ENCODE results near the gene PLEKHF1.
A peak's percentile ranks its signal among the peaks of the same experiment; 100 is the strongest.

PLEKHF1 gene

DNA sequence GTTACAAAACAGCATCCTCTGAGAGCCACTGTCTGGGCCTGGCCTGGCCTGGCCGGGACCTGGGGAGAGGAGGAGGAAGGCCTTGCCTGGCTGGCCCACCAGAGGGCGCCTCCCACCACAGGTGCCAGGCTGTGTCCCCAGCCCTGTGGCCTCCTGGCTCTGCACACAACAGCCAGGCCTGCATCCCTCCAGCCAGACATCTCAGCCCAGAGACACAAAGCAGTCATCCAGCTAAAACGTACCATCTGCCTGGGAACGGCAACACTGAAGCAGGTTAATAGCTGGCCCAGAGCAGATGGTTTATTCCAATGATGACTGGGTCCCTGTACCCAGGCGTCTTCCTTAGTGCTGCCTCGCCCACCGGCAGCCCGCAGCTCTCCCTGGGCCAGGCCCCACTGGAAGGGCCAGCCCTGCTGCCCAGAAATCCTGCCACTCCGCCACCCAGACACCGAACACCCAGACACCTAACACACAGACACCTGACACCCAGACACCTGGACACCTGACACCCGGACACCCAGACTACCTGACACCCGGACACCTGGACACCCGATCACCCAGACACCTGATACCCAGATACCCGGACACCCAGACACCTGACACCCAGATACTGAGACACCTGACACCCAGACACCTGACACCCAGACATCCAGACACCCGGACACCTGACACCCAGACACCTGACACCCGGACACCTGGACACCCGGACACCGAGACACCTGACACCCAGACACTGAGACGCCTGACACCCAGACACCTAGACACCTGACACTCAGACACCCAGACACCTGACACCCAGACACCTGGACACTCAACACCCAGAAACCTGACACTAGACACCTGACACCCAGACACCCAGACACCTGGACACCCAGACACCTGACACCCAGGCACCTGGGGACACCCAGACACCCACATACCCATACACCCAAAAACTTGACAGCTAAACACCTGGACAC is 29.7 kb downstream of the PLEKHF1 start:
- no peak for TF ChIP-seq ZFX (IDR thresholded peaks at IDR 0.05)
- TF ChIP-seq, protein P1, sequence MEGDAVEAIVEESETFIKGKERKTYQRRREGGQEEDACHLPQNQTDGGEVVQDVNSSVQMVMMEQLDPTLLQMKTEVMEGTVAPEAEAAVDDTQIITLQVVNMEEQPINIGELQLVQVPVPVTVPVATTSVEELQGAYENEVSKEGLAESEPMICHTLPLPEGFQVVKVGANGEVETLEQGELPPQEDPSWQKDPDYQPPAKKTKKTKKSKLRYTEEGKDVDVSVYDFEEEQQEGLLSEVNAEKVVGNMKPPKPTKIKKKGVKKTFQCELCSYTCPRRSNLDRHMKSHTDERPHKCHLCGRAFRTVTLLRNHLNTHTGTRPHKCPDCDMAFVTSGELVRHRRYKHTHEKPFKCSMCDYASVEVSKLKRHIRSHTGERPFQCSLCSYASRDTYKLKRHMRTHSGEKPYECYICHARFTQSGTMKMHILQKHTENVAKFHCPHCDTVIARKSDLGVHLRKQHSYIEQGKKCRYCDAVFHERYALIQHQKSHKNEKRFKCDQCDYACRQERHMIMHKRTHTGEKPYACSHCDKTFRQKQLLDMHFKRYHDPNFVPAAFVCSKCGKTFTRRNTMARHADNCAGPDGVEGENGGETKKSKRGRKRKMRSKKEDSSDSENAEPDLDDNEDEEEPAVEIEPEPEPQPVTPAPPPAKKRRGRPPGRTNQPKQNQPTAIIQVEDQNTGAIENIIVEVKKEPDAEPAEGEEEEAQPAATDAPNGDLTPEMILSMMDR (conservative IDR thresholded peaks at IDR 0.05) = peak; percentile 91
- no peak overlapping the region for H3K27ac ChIP-seq

DNA sequence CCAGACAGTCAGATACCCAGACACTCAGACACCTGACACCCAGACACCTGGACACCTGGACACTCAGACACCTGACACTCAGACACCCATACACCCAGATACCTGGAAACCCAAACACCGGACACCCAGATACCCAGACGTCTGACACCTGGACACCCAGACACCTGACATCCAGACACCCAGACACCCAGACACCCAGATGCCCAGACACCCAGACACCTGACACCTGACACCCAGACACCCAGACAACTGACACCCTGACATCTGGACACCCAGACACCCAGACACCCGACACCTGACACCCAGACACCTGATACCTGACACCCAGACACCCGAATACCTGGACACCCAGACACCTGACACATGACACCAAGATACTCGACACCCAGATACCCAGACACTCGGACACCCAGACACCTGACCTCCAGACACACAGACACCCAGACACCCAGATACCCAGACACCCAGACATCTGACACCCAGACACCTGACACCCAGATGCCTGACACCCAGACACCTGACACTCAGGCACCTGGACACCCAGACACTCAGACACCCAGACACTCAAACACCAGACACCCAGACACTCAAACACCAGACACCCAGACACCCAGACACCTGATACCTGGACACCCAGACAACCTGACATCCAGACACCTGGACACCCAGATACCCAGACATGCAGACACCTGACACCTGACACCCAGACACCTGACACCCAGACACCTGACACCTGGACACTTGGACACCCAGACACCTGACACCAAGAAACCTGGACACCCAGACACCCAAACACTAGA is 30.7 kb downstream of the PLEKHF1 start:
- H3K27ac ChIP-seq = no peak overlapping the region
- TF ChIP-seq ZFX (IDR thresholded peaks at IDR 0.05) = no peak
- TF ChIP-seq, protein P1 (conservative IDR thresholded peaks at IDR 0.05) = no peak

DNA sequence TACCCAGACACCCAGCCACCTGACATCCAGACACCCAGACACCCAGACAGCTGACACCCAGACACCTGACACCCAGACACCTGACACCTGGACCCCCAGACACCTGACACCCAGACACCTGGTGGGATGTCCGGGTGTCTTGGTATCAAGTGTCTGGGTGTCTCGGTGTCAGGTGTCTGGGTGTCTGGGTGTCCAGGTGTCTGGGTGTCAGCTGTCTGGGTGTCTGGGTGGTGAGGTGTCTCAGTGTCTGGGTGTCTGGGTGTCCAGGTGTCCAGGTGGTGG is 31.2 kb downstream of the PLEKHF1 start:
- no peak for TF ChIP-seq ZFX (IDR thresholded peaks at IDR 0.05)
- TF ChIP-seq, protein P1 (conservative IDR thresholded peaks at IDR 0.05) = no peak
- H3K27ac ChIP-seq = no peak overlapping the region

DNA sequence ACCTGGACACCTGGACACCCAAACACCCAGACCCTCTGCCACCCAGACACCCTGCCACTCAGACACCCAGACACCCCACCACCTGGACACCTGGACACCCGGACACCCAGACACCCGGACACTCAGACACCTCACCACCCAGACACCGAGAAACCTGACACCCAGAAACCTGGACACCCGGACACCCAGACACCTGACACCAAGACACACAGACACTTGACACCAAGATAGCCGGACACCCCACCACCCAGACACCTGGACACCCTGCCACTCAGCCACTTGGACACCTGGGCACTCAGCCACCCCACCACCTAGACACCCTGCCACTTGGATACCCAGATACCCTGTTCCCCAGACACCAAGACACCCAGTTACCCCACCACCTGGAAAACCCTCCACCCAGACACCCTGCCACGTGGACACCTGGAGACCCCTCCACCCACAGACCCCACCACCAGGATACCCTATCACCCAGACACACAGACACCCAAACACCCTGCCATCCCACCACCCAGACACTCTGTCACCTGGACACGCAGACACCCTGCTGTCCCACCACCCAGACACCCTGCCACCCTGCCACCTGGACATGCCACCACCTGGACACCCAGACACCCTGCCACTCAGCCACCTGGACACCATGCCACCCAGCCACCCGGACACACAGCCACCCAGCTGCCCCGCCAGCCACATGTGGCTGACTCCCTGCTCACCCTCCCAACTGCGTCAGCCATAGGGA is 32.4 kb downstream of the PLEKHF1 start:
- TF ChIP-seq, protein P1 (conservative IDR thresholded peaks at IDR 0.05) = no peak
- no peak for TF ChIP-seq ZFX (IDR thresholded peaks at IDR 0.05)
- no peak overlapping the region for H3K27ac ChIP-seq

DNA sequence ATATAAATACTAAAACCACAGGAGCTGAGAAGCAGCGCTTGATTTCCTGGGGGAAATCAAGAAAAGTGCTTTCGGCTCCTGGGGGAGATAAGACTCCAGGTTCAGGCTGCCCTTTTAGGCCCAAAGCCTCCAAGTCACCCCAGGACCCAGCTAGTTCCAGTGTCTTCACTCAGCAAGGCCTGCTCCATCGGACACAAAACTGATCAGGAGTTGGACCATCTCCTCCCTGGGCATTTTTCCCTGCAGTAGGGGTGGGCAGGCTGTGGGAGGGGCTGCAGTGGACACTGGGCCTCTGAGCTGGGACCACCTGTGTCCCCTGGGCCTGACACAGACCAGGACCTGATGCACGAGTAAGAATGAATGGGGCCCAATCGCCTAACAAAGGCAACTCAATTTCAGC is 34.6 kb downstream of the PLEKHF1 start:
- H3K27ac ChIP-seq = no peak overlapping the region
- TF ChIP-seq, protein P1 (conservative IDR thresholded peaks at IDR 0.05) = no peak
- no peak for TF ChIP-seq ZFX (IDR thresholded peaks at IDR 0.05)

DNA sequence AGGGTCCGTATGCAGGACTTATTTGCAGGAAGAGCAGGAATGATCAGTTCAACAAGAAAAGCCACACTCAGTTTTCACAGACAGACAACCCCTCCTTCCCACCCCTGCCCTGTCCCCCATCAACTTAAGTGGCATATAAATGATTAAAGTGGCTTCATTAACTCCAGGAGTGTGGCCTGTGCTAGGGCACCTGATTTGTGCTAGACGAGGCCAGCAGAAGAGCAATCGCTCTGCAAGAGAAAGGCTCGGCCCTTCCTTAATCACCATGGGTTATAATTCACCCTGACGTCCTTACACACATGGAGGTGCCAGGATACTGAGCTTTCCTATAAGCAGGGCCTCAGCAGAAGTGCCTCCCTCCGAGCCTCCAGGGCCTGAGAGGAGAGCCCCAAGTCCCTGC is 35.2 kb downstream of the PLEKHF1 start:
- H3K27ac ChIP-seq = no peak overlapping the region
- TF ChIP-seq, protein P1 (conservative IDR thresholded peaks at IDR 0.05) = no peak
- no peak for TF ChIP-seq ZFX (IDR thresholded peaks at IDR 0.05)
